LNCaP clone FGC (cell line): Measurements from ENCODE around the gene MAML2.

Experiments used
- DNase-seq: peaks from one replicate; pipeline ENCODE4 v3.0.0-alpha.2; 2011; ENCODE audit warnings: low read depth
- H3K4me3 ChIP-seq: 2 replicates; pipeline ENCODE4 v1.5.1; 2011; ENCODE audit warnings: mild to moderate bottlenecking, low read depth, low read length, control low read depth
- TF ChIP-seq, protein P1 (sequence below): IDR thresholded peaks from 2 replicates; pipeline ENCODE4 v1.5.1; 2012; ENCODE audit warnings: mild to moderate bottlenecking; ENCODE audit not compliant: control insufficient read depth, insufficient read depth; ENCODE audit errors: extremely low read depth

MAML2 gene

GRCh38 chr11:96267001-96267495 is 75.9 kb downstream of the MAML2 start:
- H3K4me3 ChIP-seq, result no peak overlapping the region
- TF ChIP-seq, protein P1, sequence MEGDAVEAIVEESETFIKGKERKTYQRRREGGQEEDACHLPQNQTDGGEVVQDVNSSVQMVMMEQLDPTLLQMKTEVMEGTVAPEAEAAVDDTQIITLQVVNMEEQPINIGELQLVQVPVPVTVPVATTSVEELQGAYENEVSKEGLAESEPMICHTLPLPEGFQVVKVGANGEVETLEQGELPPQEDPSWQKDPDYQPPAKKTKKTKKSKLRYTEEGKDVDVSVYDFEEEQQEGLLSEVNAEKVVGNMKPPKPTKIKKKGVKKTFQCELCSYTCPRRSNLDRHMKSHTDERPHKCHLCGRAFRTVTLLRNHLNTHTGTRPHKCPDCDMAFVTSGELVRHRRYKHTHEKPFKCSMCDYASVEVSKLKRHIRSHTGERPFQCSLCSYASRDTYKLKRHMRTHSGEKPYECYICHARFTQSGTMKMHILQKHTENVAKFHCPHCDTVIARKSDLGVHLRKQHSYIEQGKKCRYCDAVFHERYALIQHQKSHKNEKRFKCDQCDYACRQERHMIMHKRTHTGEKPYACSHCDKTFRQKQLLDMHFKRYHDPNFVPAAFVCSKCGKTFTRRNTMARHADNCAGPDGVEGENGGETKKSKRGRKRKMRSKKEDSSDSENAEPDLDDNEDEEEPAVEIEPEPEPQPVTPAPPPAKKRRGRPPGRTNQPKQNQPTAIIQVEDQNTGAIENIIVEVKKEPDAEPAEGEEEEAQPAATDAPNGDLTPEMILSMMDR, result no peak
- DNase-seq, result no peak

DNA sequence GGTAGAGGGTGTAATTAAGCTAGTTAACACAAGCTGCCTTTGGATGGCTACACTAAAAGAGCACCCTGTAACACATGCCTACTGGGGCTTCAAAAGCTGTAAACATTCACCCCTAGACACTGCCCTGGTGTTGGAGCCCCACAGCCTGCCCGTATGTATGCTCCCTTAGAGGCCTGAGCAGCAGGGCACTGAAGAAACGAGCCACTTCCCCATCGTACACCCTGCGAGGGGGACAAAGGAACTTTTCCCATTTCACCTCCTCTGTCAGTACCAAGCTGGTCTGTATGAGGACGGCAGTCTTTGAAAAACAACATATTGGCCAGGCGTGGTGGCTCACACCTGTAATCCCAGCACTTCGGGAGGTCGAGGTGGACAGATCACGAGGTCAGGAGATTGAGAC is 77.0 kb downstream of the MAML2 start:
- H3K4me3 ChIP-seq, result no peak overlapping the region
- TF ChIP-seq, protein P1, result no peak

GRCh38 chr11:96265220-96265737 is 77.7 kb downstream of the MAML2 start:
- no peak for DNase-seq
- H3K4me3 ChIP-seq, result no peak overlapping the region
- TF ChIP-seq, protein P1, result no peak

More for the DNA sequence above, 77.0 kb downstream of the MAML2 start:
- DNase-seq, result no peak

- H3K4me3 ChIP-seq, result no peak overlapping the region
- TF ChIP-seq, protein P1, result no peak
Measured at GRCh38 chr11:96264364-96264763, 78.6 kb downstream of the MAML2 start.

DNA sequence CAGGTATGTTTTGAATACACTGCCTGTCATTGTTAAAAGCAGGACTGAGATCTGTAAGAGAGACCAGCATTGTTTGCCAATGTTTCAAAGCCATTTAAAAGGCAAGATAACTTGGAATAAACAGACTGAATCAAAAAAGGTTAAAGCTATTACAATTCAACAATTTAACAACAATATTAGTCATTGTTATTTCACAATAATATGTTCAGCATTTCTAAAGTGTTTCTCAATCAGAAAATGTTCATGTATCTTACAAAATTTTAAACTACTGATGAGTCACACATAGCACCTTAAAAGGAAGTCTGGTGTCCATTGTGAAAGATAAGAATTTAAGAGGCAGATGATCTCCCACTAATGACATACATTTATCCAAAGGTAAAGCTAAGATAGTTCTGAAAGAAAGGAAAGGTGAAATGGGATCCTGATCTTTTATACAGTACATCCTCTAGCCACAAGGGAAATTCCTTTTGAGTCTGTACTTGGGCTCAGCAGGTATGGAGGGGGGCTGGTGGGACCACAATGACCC is 79.7 kb downstream of the MAML2 start:
- DNase-seq, result no peak
- TF ChIP-seq, protein P1, result no peak
- no peak overlapping the region for H3K4me3 ChIP-seq

More at GRCh38 chr11:96264364-96264763, 78.6 kb downstream of the MAML2 start:
- DNase-seq, result no peak

DNA sequence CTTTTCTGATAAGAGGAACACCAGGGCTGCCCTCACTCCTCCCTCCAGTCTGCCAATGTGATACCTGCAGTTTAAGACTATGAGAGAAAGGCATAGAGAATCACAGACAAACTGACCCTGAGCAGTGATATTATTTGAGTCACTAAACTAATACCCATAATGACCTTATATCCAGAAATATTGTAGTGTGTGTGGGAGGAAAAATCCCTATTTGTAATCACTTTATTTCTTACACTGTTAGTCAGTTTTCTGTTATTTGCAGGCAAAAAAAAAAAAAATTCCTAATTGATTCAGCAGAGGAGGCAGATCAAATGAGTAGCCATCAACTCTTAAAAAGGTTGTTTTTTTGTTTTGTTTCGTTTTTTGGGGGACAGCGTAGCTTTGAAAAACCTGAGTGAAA is 82.5 kb downstream of the MAML2 start:
- no peak for DNase-seq
- H3K4me3 ChIP-seq, result no peak overlapping the region
- TF ChIP-seq, protein P1, result no peak

GRCh38 chr11:96260067-96260511 is 82.9 kb downstream of the MAML2 start:
- H3K4me3 ChIP-seq, result no peak overlapping the region
- no peak for DNase-seq
- TF ChIP-seq, protein P1, result no peak
